GM19099 (cell line): ENCODE data around the gene GIMAP2.

ENCODE experiments used
- POLR2A ChIP-seq: IDR thresholded peaks from 3 replicates; pipeline ENCODE4 v1.6.1; 2011; ENCODE audit warnings: low read depth; ENCODE audit not compliant: insufficient read length; ENCODE audit errors: extremely low read depth

Gene GIMAP2

DNA sequence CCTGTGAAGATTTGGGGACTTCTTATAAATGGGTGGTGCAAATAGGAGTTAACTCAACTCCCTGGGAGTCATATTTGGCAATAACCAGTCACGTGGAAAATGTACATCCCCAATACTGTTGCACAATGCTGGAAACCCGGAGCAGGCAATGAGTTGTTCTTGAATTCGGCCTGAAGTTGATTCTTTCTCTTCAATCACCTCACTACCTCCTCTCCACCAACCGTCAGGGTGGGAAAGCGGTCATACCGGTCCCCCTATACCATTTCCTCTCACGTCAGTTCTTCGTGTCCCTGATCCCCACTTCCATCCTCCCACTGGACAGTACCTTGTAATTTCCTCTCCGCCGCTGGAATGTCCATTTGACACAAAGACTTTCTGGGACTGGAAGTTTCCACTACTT, 54.5 kb downstream of the GIMAP2 start:
- TF ChIP-seq POLR2A = no peak

DNA sequence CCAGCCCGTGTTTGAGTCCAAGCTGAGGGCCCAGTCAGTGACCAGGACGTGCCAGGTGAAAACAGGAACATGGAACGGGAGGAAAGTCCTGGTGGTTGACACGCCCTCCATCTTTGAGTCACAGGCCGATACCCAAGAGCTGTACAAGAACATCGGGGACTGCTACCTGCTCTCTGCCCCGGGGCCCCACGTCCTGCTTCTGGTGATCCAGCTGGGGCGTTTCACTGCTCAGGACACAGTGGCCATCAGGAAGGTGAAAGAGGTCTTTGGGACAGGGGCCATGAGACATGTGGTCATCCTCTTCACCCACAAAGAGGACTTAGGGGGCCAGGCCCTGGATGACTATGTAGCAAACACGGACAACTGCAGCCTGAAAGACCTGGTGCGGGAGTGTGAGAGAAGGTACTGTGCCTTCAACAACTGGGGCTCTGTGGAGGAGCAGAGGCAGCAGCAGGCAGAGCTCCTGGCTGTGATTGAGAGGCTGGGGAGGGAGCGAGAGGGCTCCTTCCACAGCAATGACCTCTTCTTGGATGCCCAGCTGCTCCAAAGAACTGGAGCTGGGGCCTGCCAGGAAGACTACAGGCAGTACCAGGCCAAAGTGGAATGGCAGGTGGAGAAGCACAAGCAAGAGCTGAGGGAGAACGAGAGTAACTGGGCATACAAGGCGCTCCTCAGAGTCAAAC, 56.9 kb downstream of the GIMAP2 start:
- TF ChIP-seq POLR2A = no peak
